ENCODE measurements around the gene ADGRG6.
"Not testable (repeated sequence)": the region's sequence is repeated elsewhere in the genome, so short reads cannot be mapped to it uniquely, and the experiment has no call there.

ADGRG6 gene

DNA sequence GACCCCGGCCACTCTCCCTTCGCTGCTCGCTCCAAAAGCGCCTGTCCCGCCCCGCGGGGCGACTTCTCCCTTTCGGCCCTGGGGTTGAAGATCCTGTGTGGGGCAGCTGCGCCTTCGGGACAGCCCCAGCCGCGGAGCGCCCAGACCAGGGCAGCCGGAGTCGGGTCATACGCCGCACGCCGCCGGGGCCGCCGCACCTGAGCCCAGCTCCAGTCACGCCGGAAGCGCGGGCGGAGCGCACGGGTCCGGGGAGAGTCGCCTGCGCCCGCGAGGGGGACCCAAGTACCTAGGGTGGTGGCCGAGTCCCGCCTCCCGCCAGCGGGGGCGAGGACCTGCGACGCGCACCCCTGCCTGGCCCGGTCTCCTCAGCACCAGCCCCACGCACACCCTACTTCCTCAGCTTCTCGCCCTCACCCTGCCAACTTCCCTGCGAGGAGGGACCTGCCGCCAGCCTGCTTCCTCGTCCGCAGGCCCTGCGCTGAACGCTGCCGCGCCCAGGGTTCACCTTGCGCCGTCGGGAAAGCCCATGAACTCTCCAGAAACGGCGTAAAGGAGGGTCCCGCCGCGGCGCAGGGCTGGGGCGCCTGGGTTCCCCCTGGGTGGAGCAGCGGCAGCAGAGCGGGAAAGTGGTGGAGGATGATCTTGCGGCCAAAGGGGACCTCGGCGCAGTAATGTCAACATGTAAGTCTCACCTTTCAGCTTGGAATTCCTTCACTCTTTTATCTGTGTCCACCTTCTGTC is at the start of gene ADGRG6:
TSS of gene ADGRG6 (plus strand) at position 357 of the 741 bp plus-strand sequence. CDS start at position 680, 323 bp downstream.
- peak; percentile 51 for DNase-seq

DNA sequence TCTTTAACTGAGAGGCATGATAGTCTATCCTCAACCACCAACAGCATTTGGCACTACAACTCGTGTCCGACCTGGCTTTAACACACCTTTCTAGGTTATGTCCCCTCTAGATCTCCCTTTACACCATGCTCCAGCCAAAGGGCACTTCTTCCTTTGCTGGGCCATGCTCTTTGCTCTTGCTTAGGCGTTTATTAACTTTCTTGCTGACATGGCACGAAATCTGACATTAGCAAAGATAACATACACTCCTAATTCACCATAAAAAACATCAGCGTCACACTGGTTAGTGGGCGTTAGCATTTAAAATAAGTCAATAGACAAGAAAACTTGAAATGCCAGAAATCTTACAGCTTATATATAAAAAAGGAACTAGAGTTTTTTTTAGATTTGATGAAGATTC is 47.3 kb upstream of the ADGRG6 start:
- no peak for DNase-seq

GRCh38 chr6:142255785-142256184 is 46.0 kb upstream of the ADGRG6 start:
- DNase-seq, result no peak

DNA sequence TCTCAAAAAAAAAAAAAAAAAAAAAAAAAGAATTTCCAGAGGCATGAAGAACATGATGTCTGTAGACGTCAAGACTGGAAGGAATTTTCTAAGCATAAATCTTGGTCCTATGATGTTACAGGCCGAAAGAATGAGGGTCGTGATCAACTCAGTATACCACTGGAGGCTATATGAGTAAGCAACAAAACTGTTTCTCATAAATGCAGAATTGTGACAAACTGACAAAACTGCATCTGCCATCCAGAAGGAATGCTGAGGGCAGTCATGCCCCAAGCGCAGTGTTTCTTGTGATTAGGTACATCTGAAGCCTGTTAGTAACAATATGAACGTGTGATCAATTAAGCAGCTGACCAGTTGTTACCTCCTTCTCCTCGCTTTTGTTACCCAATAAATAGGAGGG is 43.5 kb upstream of the ADGRG6 start:
- no peak for DNase-seq

DNA sequence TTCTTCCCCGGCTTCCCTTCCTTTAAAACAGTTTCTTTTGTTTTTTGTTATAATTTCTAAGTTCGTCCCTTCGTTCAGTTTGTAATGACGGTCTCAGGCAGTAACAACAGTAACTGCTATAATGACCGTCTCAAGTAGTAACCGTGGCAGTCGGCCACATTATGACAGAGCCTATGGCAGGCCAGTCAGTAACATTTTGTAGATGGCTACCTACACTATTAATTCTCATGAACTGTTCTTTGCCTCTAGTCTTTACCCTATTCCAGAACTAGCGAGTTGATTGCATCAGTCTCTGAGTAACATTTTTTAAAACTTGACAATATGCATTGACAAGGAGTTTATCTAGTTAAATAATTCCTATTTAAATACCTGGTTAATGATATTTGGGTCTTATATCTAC is 43.0 kb upstream of the ADGRG6 start:
- DNase-seq, result no peak

DNA sequence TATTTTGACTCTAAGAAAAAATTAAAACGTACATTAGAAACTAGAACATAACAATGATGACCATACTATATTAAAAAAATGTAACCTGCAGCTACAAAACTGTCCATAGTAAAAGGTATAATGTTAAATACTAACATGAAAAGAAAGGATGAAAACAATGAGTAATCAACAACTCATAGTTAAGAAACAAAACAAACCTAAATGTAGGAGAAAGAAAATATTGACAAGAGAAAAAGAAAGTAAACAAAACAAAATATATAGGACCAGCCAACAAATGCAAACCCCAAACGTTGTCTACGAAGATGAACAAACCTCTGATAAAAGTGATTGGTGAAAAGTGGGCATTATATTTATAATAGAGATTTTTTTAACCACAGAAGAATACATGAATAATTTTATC is 41.1 kb upstream of the ADGRG6 start:
- DNase-seq, result no peak

- no peak for DNase-seq
Observed at GRCh38 chr6:142262231-142262630, 39.6 kb upstream of the ADGRG6 start.

DNA sequence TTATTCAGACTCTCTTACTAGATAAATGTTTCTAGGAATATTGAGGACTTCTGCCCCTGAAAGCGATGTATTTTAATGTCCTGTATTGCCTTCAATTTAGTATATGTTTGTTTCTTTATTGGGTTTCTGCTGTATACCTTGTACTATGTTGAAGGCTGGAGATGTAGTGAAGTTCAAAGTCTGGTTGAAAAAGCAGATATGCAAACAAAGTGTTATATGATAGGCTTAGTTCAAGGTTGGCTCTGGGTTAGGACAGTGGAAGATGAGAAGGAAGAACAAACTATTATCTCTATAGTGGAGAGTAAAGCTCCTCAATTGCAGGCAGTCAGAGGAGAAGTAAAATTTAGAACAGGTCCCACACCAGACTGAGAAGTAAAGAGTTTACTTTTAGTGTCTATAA is 36.3 kb upstream of the ADGRG6 start:
- DNase-seq, result no peak

DNA sequence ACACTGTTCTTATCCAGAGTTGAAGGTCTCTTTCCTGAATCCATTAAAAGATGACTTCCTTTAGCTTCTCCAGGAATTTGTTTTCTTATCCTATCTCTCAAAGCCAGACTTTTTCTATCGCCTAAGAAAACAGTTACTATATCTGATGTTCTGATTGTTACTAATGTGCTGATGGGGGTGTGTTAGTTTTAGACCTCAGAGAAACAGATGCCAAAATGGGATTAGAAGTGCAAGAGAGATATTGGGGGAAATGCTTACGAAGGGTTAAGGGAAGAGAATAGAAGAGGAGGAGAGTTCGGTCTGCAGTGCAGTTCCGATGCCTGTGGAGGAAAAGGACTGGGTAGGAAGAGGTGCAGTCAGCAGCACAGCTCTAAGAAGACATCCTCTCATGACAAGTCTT is 35.7 kb upstream of the ADGRG6 start:
- no peak for DNase-seq

DNA sequence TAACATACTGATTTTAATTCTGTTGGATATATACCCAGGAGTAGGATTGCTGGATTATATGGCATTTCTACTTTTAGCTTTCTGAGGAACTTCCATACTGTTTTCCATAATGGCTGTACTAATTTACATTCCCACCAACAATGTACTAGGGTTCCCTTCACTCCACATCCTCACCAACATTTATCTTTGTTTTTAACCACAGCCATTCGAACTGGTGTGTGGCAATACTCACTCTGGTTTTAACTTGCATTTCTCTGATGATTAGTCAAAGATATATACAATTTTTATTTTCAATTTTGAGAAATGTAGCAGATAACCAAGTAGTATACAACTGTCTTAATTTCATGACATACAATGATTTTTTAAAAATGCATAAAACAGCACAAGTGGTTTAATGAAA is 30.3 kb upstream of the ADGRG6 start:
- DNase-seq, result no peak

- DNase-seq, result no peak
Observed at GRCh38 chr6:142274656-142275055, 27.2 kb upstream of the ADGRG6 start.

DNA sequence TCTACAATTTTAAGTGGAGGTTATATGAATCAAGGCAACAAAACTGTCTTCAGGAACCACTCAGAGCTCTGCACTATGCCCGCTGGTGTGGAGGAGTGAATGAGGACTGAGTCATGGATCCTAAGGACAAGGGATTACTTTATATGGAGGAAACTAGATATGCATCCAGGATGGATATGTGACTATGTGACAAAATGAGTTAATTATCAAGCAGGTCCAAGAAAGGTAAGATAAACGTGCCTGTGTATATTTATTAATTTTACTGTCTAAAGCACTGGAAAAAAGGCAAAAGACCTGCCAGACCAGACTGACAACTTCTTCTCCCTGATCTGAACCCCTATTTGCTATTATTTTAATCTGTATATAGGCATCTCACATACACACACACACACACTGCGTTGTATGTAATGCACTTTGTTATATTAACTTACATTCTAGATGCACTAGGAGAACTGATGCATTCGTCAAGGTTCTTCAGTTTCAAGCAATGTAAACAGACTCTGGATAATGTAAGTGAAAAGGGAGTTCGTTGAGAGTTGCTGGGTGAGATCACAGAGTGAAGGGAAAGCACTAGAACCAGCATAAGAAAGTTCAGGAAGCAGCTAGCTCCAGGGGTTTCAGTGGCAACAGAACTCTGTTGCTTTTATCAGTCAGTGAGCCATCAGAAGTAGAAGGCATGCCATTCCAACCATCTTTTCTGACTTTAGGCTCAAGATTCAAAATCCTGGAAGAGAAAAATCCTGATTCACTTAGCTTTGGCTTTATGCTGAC is 26.4 kb upstream of the ADGRG6 start:
- no peak for DNase-seq

DNA sequence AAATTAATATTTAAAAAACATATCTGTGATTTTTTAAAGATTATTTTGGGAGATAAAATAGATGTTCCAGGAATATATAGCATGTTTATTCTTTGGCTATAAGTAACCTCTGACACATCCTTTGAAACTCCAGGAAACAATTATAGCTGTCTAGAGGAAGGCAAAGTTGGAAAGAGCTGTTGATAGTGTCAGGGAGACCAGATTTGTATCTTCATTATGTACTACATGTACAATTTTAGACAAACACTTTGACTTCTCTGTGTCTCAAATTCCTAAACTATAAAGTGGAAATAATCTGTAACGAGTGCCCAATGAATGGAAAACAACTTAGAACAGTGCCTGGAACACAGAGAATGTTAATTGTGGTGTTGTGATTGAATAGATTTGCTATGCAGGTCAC is 25.6 kb upstream of the ADGRG6 start:
- no peak for DNase-seq

- no peak for DNase-seq
Observed at GRCh38 chr6:142279350-142280180, 22.2 kb upstream of the ADGRG6 start.

DNA sequence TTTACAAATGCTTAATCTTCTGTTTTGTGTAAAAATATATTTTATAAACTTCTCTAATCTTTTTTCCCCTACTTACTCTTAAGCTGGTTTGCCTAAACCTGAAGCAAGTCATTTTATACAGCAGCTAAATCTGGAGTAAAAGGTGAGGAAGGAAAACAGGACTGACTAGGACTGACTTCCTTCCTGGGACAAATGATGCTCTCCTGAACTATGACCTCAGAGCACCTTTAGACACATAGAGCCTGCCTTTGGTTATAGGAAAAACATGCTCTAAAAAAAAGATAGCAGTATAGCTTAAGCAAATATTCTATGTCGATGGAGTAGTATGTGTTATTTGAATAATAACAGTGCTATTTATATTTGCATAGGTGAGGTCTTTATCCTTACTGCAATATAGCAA is 21.5 kb upstream of the ADGRG6 start:
- no peak for DNase-seq

DNA sequence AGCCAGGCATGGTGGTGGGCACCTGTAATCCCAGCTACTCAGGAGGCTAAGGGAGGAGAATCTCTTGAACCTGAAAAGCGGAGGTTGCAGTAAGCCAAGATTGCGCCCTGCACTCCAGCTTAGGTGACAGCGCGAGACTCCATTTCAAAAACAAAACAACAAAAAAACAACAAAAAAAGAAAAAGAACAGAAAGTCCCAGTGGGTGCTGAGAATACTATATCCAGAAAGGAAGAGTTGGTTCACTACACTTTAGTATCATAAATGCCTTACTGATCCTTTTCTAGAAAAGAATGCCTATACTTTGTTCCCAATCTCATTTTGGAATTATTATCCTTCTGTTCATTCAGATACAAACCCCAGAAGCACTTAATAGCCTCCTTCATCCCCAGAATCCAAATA is 20.9 kb upstream of the ADGRG6 start:
- no peak for DNase-seq

- DNase-seq, result not testable (repeated sequence)
Observed at GRCh38 chr6:142283138-142283537, 18.7 kb upstream of the ADGRG6 start.

DNA sequence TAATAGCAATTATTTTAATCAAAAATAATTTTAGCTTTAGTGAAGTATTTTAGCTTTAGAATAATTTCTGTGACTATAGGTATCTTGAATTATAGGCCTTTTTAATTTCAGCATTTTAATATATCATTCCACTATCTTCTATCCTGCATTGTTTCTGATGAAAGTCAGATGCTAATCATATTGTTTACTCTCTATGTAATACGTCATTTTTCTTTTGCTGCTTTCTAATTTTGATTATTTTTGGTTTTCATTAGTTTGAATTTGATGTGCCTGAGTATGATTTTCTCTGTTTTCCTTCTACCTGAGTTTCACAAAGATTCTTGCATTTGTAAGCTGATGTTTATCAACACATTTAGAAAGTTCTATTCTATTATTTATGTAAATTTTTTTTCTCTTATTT is 17.4 kb upstream of the ADGRG6 start:
- no peak for DNase-seq

GRCh38 chr6:142285235-142286087 is 16.3 kb upstream of the ADGRG6 start:
- DNase-seq, result no peak

GRCh38 chr6:142286088-142286409 is 15.8 kb upstream of the ADGRG6 start:
- no peak for DNase-seq

- no peak for DNase-seq
Observed at GRCh38 chr6:142289687-142290086, 12.1 kb upstream of the ADGRG6 start.

- no peak for DNase-seq
Observed at GRCh38 chr6:142290851-142291250, 11.0 kb upstream of the ADGRG6 start.

DNA sequence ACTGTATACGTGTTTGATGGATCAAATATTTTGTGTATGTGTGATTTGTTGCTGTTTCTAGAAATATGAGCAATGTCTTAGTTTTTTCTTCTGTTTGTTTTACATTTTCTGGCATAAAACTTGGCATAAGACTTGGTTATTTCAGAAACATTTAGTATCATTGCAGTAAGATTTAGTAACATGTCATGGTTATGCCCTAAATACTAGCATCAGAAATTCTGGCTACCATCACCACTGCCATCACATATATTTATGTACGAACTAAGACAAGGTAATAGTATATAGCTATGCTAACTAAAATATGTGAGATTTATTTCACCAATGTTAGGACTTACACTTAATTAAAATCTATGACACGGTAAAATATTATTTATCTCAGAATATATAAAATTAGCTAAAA is 10.3 kb upstream of the ADGRG6 start:
- DNase-seq, result no peak
